Hindlimb muscle (tissue), 1 donor: Measurements from ENCODE around the gene APC. TPM values are rescaled to one million over a fixed set of nuclear protein-coding genes. Genes with fewer than 3 reads are reported as not detected.
"Not testable (repeated sequence)": the region's sequence is repeated elsewhere in the genome, so short reads cannot be mapped to it uniquely, and the experiment has no call there.

Source experiments
- DNase-seq: peaks from one replicate; pipeline ENCODE4 v3.0.0-alpha.2; 2013
- polyA plus RNA-seq: library from polyadenylated mRNA; unstranded; fragments of 120-200 nt; gene quantifications from one replicate; pipeline ENCODE4 v1.2.1, GENCODE V29; 2013; ENCODE audit not compliant: insufficient read length

APC gene
- 29.4 TPM for polyA plus RNA-seq

- DNase-seq = peak; percentile 92
Measured at GRCh38 chr5:112737463-112738190, at the start of gene APC. Gene APC (plus strand): TSS chr5:112737885. CDS start chr5:112754891, 17,006 bp downstream.

DNA sequence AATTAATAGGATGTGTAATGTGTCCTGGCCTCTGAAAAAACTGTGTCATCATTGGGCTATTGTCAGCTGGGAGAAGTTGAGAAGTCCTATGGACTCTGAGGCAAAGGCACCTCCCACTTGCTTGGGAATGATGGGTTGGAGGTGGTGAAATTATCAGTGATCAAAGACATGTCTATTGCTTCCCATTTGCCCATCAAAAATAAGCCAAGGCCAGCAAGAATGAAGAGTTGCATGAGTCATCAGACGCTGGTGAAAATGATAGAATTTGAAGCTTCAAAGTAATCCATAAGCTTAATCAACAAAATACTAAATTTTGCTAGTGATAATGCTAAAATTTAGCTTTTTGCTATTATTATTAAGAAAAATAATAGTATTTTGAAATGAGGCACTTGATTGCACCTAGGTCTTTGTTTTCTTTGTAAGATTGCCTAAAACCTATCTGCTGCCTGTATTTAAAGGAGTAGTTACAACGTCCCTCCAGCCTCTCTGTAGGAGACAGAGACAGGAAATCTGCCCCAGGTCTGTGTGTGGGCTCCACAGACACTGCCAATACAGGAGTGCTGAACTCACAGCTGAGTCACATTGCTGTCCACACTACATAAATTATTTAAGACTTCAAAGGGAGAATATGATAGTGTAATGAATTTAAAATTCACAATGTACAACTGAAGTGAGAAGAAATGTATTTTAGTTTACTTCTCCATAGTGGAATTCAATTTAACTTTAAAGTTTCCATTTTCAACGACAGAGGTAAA lies 48.4 kb upstream of the APC start:
- DNase-seq = no peak

GRCh38 chr5:112690605-112691338 lies 46.9 kb upstream of the APC start:
- DNase-seq = no peak

DNA sequence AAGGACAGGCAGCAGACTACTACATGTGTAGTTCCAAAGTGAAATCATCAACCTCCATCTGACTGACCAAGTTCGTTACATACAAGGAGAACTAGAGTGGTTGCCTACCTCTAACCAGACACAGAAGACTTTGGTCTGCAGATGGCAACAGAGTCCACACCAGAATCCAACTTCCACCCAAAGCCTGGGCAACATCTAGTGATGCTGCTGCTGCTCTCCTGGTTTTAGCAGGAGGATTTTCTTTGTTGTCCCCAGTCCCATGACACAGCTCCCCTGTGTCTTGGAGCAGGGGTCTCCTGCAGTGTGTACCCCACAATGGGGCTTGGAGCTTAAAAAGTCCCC lies 46.4 kb upstream of the APC start:
- no peak for DNase-seq

DNA sequence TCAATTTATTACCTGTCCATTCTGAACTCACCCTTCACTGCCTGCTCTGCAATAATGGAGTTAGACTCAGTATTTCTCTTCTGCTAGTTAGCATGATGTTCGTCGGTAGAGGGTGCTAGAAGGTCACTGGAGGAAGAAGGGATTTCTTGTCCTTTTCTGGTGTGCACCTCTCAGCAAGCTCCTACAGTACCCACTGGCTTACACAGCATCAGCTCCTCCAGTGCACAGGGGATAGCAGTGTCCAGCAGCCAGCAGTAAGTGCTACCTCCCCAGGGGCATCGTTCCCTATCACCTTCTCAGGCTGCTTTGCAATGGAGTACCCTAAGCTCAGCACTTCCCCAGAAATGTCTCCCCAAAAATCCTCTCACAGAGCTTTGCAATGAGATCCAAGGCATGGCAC lies 45.9 kb upstream of the APC start:
- no peak for DNase-seq

GRCh38 chr5:112692472-112692871 lies 45.2 kb upstream of the APC start:
- no peak for DNase-seq

- DNase-seq = no peak
Measured at GRCh38 chr5:112693301-112693700, 44.4 kb upstream of the APC start.

GRCh38 chr5:112694853-112695709 lies 42.6 kb upstream of the APC start:
- no peak for DNase-seq

DNA sequence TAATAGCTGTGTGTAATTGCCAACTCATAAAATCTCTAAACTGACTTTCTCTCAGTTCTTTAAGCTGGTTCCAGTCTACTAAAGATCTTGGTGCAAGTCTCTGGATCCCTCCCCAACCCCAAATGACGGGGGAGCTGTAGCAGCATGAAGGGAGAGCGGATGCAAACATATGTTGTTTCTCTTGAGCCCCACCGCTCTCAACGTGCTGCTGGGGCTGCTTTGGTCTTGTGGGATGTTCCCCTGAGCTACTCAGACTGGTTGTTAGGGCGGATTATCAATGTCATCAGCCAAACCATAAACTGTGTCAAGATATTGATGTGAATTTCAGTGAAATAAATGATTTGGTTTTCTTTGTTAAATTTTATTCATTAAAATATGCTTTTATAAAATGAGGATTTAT lies 40.9 kb upstream of the APC start:
- DNase-seq = no peak

GRCh38 chr5:112697322-112697721 lies 40.4 kb upstream of the APC start:
- DNase-seq = no peak

DNA sequence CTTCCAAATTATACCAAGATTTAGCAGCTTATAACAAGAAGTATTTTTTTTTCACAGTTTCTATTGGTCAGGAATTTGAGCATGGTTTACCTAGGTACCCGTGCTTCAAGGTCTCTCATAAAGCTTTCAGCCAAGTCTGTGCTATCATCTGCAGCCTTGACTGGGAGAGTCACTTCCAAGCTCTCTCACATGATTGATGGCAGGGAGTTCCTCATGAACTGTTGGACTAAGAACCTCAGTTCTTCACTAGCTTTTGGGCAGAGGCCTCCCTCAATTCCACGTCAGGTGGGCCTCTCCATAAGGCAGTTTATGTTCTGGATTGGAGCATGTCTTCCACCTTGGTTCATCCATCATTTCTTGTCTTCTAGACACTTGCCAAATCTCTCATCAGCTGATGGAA lies 39.9 kb upstream of the APC start:
- DNase-seq = no peak

GRCh38 chr5:112703866-112704820 lies 33.5 kb upstream of the APC start:
- DNase-seq = no peak

- no peak for DNase-seq
Measured at GRCh38 chr5:112706446-112707016, 31.2 kb upstream of the APC start.

DNA sequence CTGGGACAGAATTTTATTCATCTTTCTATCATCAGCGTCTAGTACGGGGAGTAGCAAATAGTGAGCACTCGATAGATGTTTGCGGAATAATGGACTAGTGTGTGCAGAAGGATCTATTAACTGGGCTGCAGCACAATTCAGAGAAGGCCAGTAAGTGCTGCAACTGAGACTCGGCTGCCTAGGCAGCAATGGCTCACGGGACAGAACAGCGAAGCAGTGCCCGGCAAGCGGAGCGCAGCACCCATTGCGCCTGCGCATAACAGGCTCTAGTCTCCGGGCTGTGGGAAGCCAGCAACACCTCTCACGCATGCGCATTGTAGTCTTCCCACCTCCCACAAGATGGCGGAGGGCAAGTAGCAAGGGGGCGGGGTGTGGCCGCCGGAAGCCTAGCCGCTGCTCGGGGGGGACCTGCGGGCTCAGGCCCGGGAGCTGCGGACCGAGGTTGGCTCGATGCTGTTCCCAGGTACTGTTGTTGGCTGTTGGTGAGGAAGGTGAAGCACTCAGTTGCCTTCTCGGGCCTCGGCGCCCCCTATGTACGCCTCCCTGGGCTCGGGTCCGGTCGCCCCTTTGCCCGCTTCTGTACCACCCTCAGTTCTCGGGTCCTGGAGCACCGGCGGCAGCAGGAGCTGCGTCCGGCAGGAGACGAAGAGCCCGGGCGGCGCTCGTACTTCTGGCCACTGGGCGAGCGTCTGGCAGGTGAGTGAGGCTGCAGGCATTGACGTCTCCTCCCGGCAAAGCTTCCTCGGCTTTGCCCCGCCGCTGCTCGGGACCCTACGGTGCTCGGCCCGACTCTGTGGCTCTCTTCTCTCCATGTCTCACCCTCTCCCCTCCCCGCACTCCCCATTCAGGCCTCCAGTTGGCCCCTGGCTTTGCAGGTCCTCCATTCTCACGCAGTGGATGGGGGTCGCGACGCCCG lies 30.2 kb upstream of the APC start:
- DNase-seq = peak; percentile 99

GRCh38 chr5:112708103-112708622 lies 29.5 kb upstream of the APC start:
- no peak for DNase-seq

GRCh38 chr5:112709416-112709815 lies 28.3 kb upstream of the APC start:
- DNase-seq = no peak

GRCh38 chr5:112710896-112711295 lies 26.8 kb upstream of the APC start:
- no peak for DNase-seq

GRCh38 chr5:112711436-112711835 lies 26.2 kb upstream of the APC start:
- DNase-seq = no peak

DNA sequence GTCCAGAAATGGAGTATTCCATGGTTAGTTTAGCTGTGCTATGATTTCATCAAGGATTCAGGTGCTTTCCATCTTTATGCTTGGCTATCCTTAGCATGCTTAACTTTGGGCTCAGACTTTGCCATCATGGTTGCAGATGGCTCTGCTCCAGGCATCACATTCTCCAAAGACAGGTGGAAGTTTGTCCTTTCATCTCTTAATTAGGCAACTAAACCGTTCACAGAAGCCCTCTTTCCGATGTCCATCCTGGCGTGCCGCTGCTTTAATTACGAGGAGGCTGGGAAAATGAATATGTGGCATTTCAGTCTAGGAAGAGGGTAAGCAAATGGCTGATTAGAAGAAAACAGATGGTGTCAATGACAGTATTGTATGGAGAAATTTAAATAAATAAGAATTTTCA lies 24.5 kb upstream of the APC start:
- DNase-seq = no peak

GRCh38 chr5:112716895-112717294 lies 20.8 kb upstream of the APC start:
- DNase-seq = not testable (repeated sequence)
